Measurements from ENCODE around the gene PTH2R. TPM values are rescaled to one million over a fixed set of nuclear protein-coding genes. Genes with fewer than 3 reads are reported as not detected.

The PTH2R gene
- polyA plus RNA-seq, 1 donor from 2014 or later: not detected

DNA sequence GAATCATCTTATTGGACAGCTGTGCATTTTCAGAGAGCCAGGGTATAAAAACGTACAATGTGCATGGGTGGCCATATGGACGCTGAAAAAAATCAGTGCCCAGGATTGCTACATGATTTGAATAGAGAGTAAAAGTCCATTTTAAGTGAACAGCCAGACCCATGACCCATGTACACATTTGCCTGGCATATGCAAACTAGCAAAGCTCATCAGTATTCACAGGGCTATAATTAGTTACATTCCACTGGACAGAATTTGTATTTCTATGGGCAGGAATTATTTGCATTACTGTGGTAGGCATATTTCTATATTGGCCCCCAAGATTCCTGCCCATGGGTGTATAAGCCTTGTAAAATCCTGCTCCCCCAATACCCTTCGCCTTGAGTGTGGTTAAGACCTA is 78.8 kb downstream of the PTH2R start:
- no peaks in the 10 kb centered on the region for H4K20me1 ChIP-seq (ENCODE audit: insufficient read depth)
- H3K27ac ChIP-seq (ENCODE audit: low read length): no peak overlapping the region
- TF ChIP-seq TAF1 (IDR thresholded peaks at IDR 0.05; ENCODE audit: low read depth) (no peak), POLR2AphosphoS5 (IDR thresholded peaks at IDR 0.05) (no peak), MXI1 (conservative IDR thresholded peaks at IDR 0.05; ENCODE audit: poor library complexity, severe bottlenecking) (no peak), SMC3 (conservative IDR thresholded peaks at IDR 0.05; ENCODE audit: poor library complexity) (no peak)
- TF ChIP-seq, protein P1, sequence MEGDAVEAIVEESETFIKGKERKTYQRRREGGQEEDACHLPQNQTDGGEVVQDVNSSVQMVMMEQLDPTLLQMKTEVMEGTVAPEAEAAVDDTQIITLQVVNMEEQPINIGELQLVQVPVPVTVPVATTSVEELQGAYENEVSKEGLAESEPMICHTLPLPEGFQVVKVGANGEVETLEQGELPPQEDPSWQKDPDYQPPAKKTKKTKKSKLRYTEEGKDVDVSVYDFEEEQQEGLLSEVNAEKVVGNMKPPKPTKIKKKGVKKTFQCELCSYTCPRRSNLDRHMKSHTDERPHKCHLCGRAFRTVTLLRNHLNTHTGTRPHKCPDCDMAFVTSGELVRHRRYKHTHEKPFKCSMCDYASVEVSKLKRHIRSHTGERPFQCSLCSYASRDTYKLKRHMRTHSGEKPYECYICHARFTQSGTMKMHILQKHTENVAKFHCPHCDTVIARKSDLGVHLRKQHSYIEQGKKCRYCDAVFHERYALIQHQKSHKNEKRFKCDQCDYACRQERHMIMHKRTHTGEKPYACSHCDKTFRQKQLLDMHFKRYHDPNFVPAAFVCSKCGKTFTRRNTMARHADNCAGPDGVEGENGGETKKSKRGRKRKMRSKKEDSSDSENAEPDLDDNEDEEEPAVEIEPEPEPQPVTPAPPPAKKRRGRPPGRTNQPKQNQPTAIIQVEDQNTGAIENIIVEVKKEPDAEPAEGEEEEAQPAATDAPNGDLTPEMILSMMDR (IDR thresholded peaks at IDR 0.05; ENCODE audit: poor library complexity, severe bottlenecking): no peak
- H3K4me2 ChIP-seq (ENCODE audit: low read length): no peak overlapping the region
- no peaks in the 10 kb centered on the region for H3K79me2 ChIP-seq (replicated peaks; ENCODE audit: insufficient read depth, low read length)
- H3K9me3 ChIP-seq (ENCODE audit: low read length): no peaks in the 10 kb centered on the region
- no peaks in the 10 kb centered on the region for H3F3A ChIP-seq (ENCODE audit: insufficient read depth, low read length, poor library complexity, severe bottlenecking)
- H3K9ac ChIP-seq (ENCODE audit: low read length): no peak overlapping the region
- no peak overlapping the region for H3K4me3 ChIP-seq (ENCODE audit: low read length)
- H3K36me3 ChIP-seq (ENCODE audit: insufficient read depth, low read length): no peaks in the 10 kb centered on the region
- no peak overlapping the region for H2AFZ ChIP-seq (ENCODE audit: low read depth, low read length)
- no peaks in the 10 kb centered on the region for H3K9me2 ChIP-seq (ENCODE audit: insufficient read depth, low read length)
- no peaks in the 10 kb centered on the region for H3K27me3 ChIP-seq (ENCODE audit: insufficient read depth, low read depth, low read length)

DNA sequence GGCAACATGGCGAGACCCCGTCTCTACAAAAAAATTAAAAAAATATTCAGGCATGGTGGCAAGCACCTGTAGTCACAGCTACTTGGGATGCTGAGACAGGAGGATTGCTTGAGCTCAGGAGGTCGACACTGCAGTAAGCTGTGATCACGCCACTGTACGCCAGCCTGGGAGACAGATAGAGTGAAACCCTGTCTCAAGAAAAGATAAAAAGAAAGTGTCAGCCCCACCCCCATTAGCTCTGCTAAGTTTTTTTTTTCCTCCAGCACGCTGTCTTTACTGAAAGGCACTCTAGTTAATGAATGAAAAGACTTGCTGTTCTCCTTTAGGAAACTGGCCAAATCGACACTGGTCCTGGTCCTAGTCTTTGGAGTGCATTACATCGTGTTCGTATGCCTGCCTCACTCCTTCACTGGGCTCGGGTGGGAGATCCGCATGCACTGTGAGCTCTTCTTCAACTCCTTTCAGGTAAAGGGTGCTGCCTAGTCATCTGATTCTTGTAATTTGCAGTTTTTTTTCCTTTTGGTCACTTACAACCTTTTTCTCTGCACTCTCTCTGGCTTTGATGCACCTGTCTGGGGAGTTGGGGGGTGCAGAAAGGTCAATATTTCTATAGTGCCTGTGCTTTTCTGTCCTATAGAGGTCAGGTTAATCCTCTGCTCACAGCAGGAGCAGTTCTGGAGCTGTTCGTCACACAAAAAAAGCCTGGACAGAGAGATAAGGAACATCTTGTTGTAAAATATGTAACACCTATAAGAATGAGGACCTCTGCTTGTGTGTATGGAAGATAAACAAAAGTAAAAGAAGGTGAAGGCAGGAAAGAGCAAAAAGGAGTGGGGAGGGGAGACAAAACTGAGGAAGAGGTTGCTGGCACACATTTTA is 82.3 kb downstream of the PTH2R start:
- no peak for TF ChIP-seq SMC3 (conservative IDR thresholded peaks at IDR 0.05; ENCODE audit: poor library complexity)
- TF ChIP-seq, protein P2, sequence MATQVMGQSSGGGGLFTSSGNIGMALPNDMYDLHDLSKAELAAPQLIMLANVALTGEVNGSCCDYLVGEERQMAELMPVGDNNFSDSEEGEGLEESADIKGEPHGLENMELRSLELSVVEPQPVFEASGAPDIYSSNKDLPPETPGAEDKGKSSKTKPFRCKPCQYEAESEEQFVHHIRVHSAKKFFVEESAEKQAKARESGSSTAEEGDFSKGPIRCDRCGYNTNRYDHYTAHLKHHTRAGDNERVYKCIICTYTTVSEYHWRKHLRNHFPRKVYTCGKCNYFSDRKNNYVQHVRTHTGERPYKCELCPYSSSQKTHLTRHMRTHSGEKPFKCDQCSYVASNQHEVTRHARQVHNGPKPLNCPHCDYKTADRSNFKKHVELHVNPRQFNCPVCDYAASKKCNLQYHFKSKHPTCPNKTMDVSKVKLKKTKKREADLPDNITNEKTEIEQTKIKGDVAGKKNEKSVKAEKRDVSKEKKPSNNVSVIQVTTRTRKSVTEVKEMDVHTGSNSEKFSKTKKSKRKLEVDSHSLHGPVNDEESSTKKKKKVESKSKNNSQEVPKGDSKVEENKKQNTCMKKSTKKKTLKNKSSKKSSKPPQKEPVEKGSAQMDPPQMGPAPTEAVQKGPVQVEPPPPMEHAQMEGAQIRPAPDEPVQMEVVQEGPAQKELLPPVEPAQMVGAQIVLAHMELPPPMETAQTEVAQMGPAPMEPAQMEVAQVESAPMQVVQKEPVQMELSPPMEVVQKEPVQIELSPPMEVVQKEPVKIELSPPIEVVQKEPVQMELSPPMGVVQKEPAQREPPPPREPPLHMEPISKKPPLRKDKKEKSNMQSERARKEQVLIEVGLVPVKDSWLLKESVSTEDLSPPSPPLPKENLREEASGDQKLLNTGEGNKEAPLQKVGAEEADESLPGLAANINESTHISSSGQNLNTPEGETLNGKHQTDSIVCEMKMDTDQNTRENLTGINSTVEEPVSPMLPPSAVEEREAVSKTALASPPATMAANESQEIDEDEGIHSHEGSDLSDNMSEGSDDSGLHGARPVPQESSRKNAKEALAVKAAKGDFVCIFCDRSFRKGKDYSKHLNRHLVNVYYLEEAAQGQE (IDR thresholded peaks at IDR 0.05; ENCODE audit: borderline replicate concordance): no peak
- no peak for TF ChIP-seq TAF1 (IDR thresholded peaks at IDR 0.05; ENCODE audit: low read depth)
- TF ChIP-seq POLR2AphosphoS5 (IDR thresholded peaks at IDR 0.05): no peak
- TF ChIP-seq EP300 (conservative IDR thresholded peaks at IDR 0.05; ENCODE audit: poor library complexity, severe bottlenecking): no peak
- Histone ChIP-seq H3K4me2 (ENCODE audit: low read length) (no peak overlapping the region), H3K79me2 (replicated peaks; ENCODE audit: insufficient read depth, low read length) (no peaks in the 10 kb centered on the region), H3K9me3 (ENCODE audit: low read length) (no peaks in the 10 kb centered on the region), H3F3A (ENCODE audit: insufficient read depth, low read length, poor library complexity, severe bottlenecking) (no peaks in the 10 kb centered on the region), H3K9me2 (ENCODE audit: insufficient read depth, low read length) (no peaks in the 10 kb centered on the region), H4K20me1 (ENCODE audit: insufficient read depth) (no peaks in the 10 kb centered on the region), H2AFZ (ENCODE audit: low read depth, low read length) (no peak overlapping the region), H3K36me3 (ENCODE audit: insufficient read depth, low read length) (no peaks in the 10 kb centered on the region), H3K4me3 (ENCODE audit: low read length) (no peak overlapping the region), H3K27ac (ENCODE audit: low read length) (no peak overlapping the region), H3K27me3 (ENCODE audit: insufficient read depth, low read depth, low read length) (no peaks in the 10 kb centered on the region), H3K9ac (ENCODE audit: low read length) (no peak overlapping the region)

DNA sequence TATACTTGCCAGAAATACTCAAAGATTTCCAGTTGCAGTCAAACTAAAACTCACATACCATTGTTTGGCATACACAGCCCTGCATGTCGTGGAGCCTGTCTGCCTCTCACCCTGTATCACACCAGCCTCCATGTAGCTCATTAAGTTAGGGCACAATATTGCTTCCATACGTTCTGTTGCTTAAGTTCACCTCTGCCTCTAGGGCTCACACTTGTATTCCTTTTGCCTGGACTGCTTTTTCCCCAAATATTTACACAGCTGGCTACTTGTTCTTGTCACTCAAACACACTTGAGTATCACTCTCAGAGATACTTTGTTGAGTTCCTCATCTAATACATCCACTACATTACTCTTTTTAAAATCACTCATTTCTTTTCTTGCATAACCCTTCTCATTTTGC is 83.1 kb downstream of the PTH2R start:
- Histone ChIP-seq H3K36me3 (ENCODE audit: insufficient read depth, low read length) (no peaks in the 10 kb centered on the region), H3K9me2 (ENCODE audit: insufficient read depth, low read length) (no peaks in the 10 kb centered on the region), H3K27ac (ENCODE audit: low read length) (no peak overlapping the region), H3K4me3 (ENCODE audit: low read length) (no peak overlapping the region), H3F3A (ENCODE audit: insufficient read depth, low read length, poor library complexity, severe bottlenecking) (no peaks in the 10 kb centered on the region), H3K27me3 (ENCODE audit: insufficient read depth, low read depth, low read length) (no peaks in the 10 kb centered on the region), H3K79me2 (replicated peaks; ENCODE audit: insufficient read depth, low read length) (no peaks in the 10 kb centered on the region), H2AFZ (ENCODE audit: low read depth, low read length) (no peak overlapping the region), H3K4me2 (ENCODE audit: low read length) (no peak overlapping the region), H4K20me1 (ENCODE audit: insufficient read depth) (no peaks in the 10 kb centered on the region), H3K9me3 (ENCODE audit: low read length) (no peaks in the 10 kb centered on the region), H3K9ac (ENCODE audit: low read length) (no peak overlapping the region)
- TF ChIP-seq SMC3 (conservative IDR thresholded peaks at IDR 0.05; ENCODE audit: poor library complexity) (no peak), RAD21 (conservative IDR thresholded peaks at IDR 0.05) (no peak), TAF1 (IDR thresholded peaks at IDR 0.05; ENCODE audit: low read depth) (no peak), MXI1 (conservative IDR thresholded peaks at IDR 0.05; ENCODE audit: poor library complexity, severe bottlenecking) (no peak), EP300 (conservative IDR thresholded peaks at IDR 0.05; ENCODE audit: poor library complexity, severe bottlenecking) (no peak), POLR2AphosphoS5 (IDR thresholded peaks at IDR 0.05) (no peak)
- TF ChIP-seq, protein P1 (IDR thresholded peaks at IDR 0.05; ENCODE audit: poor library complexity, severe bottlenecking): no peak

Measured in neural cell (in vitro differentiated cells).